ENCODE results near the gene MED27.

Gene MED27

DNA sequence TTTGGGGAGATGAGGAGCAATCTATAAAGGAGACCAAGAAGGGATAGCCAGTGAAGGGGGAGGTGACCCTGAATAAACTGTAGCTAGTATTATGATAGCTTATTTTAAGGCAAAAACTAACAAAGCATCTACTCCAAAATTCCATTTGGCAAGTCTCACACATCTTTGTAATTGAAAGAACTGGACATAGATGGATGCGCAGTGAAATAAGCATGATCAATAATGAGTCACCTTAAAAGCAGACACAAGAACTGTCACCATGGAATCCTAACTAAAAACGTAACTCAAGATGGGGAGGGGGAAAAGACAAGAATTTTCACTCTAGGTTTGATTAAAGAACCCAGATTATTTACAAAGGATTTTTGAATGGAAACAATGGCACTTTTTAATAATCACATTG, 164.5 kb downstream of the MED27 start:
- FAIRE-seq: no peak

DNA sequence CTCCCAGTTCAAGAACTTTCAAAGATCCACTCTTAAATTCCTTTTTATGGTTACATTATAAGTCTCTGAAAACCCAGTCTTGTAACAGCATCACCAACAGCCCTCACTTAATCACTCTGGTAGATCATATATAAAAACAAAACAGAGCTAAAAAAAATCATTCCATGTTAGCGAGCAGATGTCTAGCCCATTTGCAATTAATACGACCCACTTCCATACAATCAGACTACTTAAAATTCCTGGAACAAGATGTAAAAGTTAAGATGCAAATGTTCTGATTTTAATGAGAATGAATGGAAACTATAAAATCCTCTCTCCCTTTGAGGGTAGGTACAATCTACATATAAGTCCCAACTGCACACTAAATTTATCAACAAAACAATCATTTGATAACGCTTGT, 167.0 kb downstream of the MED27 start:
- no peak for FAIRE-seq

DNA sequence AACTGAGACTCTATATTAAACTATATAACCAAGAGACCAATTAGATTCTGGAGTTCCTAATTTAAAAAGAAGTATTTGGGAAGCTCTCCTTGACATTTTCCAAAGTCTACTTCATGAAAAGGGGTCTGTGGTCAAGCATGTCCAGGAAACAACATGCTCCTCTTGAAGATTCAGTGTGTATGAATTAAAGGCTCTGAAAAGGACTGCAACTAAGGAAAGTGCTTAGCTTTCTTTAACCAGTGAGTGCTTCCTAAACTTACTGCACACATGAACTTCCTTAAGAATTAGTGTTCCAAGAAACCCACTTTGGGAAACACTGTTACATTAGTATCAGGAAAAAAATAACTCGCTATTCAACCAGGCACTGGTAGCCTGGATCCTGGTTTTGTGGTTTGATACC, 167.6 kb downstream of the MED27 start:
- no peak for FAIRE-seq

DNA sequence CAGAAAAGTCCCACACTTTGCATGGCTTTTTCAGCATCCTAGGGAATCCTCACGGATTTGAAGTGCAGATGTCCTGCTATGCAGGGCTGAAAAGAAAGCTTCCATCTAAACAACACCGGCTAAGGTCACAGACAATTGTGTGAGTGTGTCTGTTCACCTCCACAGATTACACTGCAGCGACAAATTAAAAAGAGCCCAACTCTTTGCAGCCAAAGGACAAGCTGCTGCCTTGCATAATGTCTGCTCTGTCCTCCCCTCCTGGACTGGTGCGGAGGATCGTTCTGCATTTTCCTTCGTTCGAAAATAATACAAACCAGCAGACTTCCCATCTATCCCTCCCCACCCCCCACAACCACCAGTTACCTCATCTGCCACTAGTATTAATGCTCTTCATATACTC, 169.1 kb downstream of the MED27 start:
- no peak for FAIRE-seq

DNA sequence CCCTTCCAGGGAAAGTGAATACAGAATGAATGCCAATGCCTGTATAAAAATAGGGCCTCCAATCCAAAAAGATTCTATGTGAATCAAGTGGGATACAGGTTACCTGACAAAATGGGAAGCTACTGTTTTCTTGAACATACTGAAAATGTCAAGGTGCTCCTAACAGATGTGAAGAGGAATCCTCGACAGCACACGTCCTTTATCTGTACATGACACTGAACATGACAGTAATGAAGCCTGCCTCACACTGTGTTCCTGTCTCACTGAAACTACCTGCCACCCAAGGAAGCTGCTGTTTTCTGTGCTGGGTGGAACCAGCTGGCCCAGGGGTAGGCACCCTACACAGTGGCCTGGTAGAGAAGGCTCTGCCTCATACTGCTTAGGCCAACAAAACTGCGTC, 174.5 kb downstream of the MED27 start:
- no peak for FAIRE-seq

DNA sequence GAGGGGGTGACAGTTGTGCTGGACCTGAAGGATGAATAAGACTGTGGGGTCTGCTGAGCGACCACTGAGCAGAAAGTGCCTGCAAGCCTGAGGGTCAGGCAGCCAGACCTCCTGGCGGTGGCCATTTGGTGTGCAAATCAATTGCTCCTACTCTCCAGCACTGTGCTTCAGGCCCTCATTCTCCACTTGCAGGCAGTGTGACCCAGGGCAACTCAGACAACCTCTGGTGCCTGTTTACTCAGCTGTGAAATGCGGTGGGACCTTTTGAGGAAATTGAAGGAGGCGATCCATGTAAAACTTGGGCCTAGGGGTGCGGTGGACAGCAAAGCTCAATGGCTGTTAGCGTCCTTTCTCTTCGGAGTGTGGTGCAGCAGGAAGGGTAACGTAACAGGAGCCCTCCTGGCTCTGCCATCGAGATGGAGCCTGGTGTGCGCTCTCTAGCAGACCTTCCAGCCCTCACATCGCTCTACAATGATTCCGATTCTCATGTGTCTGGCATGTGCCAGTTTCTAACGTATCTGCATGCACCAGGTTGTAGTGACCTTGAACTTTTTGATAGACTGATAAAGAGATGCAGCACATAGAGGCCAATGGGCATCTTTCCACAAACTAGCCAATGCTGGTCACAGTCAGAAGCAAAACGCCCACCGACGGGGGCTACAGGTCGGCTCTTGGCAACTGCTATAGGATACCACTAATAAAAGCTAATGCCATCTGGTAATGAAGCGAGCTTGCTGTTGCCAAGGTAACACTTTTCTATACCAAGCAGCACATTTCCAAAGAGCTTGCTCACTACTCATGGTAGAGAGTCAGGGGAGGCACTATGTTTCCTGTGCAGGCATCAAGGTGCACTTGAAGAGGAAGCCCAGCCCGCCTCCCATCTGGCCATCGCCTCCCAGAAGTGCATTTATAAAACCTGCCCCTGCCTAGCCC, 180.1 kb downstream of the MED27 start:
- no peak for FAIRE-seq

DNA sequence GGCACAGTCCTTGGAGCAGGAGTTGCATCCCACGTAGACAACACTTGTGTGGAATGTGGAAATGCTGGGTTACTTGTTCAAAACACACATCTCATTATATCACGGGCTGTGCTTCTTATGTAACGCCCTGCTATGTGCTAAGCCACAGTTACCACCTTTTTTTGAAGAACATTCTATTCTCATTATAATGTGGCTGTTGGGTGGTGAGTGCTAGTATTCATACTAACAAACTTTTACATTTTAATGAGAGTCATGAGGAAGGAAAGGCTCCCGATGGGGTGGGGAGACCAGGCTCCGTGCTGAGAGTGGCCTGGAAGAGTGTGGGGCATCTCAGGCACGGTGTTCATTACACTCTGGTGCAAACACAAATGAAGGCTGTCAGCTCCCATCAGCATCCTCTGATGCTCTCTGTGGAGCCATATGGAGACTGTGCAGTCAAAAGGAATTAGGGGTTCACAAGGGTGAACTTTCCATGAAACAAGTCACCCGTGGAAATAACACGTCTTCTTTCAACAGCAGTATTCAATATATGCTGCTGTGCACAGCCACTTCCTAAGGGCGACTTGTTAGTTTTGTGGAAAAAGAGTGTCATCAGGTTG, 186.7 kb downstream of the MED27 start:
- FAIRE-seq: no peak

DNA sequence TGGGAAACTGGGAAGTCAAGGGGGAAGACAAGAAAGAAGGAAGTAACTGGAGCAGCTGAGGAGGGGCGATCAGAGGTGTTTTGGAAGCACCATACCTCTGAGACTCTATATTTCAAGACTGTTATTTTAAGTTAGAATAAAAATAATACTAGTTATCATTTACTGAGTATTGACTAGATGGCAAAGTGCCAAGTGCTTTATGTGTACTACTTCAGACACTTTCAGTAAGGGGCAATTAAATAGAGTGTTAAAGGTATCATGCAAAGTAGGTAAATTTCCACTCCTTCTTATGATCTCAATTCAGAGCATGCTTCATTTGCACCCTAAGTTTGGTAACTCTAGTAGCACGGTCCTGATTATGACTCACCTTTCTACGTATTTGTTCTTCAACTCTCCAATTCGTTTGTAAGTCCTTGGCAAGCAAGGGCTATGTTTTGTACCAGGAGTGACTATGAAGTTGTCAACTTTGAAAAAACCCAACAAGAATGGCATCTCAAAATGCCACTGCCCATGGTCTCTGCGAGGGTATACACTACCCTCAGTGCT, 187.4 kb downstream of the MED27 start:
- FAIRE-seq: no peak

DNA sequence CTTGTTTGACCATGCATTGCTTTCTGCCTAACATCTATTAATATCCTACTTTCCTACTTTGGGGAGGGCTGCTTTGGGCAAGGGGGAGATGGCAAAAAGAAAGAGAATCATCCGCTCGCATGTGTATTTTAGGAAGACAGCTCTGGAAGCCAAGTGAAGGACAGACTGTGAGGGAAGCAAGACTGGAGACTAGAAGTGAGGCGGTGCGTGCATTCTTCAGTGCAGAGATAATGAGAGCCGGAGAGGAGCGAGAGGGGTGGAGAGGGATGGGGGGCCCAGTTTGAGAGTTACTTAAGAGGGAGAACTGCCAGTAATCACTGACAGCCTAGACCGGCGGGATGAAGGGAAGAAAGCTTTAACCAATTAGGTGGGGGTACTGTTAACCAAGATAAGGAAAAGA, 188.1 kb downstream of the MED27 start:
- FAIRE-seq: no peak

DNA sequence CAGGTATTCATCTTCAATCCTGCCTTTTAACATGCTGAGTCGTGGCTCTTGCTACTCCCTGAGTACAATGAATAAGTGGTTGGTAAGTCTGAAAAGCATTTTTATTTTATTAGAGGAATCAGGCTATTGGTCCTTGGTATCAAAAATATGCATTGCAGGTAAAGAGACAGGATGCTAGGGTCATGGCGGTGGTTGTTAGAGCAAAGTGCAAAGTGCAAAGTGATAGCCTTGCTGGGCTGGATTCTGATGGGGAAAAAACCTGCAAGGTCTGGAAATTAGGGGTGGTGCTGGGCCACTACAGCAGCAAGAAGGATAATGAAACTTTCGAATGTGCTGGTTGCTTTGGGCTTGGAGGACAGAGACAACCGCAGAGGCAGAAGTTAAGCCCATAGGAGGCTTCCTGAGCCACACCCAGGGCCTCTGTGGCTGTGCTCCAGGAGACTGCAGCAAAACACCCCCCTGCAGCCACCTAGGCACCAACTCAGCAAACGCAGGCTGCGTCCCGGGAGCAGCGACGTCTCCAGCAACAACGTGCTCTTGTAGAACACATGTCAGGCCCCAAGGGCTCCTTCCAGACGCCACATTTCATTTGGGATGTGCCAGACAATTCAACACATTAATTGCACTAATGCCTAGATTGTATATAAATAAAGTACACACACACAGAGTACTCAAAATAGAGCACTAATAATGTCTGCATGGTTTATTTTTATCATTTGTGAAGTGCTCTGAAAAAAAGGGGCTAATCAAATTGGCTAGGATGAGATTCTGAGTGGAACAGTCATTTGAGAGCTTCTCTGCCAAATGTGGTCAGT, 190.0 kb downstream of the MED27 start:
- no peak for FAIRE-seq

DNA sequence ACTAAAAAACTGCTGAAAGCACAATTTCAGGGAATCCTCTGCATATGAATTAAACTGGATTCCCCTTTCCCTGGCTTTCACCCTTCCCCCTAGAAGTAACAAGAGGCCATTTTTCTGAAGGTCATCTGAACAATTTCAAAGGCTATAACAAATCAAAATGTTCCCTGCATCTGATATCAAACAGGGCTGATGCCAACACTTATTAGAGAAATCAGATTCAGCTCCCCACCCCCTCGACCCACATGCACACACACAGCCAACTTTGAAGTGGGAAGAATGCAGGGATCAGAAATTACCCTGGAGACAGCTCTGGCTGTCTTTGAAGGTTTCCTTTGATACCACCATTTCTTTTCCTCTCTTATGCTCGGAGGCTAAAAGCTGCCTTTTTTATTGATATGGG, 190.7 kb downstream of the MED27 start:
- no peak for FAIRE-seq

DNA sequence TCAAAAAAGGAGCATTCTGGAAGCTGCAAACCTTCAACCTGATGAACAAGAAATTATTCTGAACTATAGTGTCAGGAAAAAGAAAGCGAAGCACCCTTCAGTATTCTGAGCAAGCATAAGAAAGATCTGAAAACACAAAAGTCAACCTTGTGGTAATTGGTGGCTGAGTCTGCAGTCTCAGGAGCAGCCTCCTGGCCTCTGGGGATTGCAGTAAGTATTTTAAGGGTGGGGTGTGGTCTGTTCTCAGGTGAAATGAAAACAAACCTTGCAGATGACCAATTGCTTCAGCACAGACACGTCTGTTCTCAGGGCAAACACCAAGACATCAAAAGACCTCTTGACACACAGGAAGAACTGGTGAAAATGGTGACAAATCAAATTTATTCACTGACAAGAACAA, 192.0 kb downstream of the MED27 start:
- no peak for FAIRE-seq

DNA sequence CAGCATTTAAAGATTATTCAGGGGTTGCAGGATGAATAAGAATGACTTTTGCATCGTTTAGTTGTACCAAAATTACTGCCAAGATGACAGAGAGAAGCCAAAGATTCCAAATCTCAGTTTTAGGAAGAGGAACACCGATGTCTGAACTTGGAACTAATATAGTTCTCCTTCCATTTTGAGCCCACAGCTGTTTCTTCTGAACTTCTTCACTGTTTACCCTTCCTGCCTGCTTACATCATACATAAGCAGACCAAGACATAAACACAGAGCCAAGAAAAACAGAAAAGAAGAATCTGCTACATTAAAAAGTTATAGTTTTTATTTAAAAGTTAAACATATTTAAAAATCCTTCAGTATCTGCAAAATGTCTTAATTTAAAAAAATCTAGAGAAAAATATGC, 192.8 kb downstream of the MED27 start:
- FAIRE-seq: no peak

DNA sequence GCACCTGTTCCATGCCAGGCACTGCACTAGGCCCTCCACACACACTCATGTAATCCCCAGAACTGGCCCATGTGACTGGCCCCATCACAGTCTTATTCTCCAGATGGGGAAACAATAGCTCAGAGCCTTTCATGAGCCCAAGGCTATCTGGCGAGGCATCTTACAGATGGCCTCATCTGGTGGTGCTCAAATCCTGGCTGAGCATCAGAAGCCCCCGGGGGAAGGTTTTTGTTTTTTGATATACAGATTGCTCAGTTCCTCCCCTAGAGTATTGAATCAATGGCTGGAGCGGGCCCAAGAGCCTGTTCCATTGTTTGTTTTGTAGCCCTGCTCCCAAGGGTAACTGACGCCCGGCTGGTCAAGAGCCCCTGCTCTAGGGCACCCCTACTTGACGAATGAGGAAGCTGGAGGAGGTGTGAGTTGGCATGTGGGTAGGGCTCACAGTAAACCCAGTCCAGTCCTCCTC, 194.5 kb downstream of the MED27 start:
- no peak for FAIRE-seq

DNA sequence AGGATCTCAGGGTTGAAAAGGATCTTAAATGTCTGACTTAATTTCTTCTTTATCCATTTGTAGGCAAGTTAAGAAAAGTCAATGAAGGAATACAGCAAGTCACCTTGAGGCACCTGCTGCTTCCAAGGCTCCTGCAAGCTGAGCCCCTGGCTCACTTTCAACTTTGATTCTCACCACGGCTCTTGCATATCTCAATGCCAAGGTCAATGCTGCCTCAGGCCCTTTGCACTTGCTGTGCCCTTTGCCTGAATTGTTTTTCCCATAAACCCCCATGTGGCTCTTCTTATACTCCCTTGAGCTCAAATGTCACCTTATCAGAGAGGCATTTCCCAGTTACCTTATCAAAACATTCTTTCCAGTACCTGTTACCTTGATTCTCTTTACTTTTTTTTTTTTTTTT, 195.4 kb downstream of the MED27 start:
- no peak for FAIRE-seq

DNA sequence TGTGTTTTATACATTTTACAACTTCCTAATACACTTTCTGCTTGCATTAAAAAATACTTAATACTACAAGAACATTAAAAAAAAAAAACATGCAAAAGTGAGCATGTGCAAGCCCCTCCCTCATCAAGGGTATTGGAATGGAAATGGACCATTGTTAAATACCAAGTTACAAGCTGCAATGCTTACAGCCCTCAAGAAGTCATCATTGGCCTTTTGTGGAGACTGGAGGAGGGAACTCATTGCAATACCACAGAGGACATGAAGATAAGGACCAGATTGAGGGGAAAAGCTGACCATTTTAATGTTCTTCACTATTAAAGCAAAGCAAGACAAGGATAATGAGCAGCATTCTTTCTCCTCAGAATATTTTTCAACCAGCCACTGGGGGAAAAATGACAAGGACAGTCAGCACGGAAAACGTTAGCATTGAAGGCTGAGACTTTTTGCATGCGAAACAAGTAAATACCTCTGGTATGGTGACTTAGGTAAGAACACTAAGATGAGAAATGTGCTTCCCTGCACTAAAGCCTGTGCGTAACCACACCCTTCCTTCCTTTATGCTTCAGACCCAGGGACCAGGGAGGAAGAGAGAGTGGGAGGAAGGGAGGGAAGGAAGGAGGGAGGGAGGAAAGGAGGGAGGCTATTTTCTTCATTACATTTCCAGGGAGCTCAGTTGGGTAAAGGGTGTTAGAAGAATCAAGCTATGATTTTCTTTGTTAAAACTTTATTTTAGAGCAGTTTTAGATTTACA, 198.7 kb downstream of the MED27 start:
- no peak for FAIRE-seq

DNA sequence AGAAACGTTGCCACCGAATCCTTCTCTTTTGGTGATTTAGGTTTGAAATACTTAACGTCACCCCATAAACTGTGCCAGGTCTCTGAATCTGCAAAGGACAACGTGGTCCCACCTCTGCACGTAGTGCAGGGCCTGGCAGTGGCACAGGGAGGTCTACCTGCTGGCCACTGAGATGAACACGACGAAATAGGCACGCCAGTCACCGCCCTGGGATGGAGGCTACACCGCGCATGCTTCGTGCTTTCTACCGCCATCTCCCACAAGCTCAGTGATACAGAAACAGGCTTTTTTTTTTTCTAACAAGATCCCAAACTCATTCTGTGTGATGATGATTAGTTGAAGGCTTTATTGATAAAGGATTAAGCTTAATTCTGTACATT, 199.8 kb downstream of the MED27 start:
- no peak for FAIRE-seq

DNA sequence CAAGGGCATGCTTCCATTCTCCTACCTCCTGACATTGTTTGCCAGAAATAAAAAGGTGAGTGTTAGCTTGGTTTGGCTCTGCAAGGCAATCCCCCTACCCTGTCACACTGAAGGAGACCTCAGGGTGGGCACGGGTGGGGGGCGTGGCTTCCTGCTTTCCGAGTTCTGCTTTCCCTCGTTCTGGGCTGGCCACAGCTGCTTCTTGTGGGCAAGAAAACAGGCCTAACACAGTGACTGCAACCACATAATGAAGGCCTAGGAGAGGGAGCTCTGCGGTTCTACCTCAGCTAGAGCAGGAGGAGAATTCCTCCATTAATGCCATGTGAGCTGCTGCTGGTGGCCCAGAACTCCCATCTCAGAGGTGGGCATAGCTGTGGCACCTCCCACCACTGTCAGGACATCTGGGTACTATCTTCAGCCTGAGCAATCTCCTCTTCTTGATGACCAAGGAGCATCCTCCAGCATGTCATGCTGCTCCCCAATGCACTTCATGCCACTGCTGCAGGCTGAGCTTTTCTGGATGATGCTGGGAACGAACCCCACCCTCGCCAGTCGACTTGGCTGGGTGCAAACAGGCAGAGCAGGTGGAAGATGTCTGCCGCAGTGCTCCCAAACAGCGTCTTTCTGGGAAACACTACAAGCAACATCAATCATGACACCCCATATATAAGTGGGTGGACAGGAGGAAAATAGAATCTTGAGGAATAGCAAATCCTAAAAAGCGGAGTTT, 200.3 kb downstream of the MED27 start:
- no peak for FAIRE-seq

DNA sequence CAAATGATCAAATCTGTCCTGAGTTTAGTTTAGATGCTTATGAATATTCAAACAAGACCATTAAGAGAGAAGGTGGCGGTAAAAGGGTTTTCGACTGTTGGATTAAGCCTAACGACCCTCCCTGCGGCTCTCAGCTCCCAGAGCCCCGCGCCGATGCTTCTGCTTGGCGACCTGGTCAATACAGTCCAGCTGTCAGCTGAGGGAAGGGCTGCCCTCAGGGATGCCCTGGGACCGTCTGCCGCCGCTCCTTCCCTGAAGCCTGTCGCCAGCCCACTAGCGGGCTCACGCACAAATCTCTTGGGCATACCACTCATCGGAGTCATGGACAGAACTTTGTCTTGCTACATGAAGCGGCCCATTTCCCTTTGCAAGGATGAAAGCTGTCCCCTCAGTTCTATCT, 203.2 kb downstream of the MED27 start:
- no peak for FAIRE-seq

DNA sequence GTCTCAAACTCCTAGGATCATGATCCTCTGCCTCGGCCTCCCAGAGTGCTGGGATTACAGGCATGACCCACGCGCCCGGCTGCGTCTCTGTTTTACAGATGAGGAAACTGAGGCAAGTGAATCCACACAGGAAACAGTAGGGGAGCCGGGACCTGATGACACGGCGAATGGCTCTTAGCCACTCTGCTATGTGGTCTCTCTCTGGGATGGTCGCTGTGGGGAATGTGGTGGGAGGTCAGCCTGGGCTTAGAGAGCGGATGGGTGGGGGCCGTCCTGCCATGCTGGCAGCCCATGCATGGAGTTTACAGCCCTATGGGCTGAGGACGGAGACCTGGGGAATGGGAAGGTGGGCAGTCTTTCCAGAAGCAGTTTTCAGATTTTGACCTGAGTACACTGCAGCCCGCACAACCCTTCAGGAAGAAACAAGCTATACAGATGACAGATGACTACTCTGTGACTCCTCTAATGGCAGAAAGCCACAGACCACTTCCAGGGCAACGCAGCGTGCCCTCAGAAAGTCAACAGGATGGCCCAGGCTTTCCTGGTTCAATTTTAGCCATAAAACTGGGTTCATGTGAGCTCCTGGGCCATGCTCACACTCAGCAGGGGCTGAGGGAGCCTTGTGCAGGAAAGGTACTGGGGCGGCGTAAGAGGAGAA, 203.7 kb downstream of the MED27 start:
- FAIRE-seq: no peak

All from colon (tissue), 2 donors.